ENCODE data around the gene NSD1. TPM values are rescaled to one million over a fixed set of nuclear protein-coding genes. Genes with fewer than 3 reads are reported as not detected.

The NSD1 gene
- total and polyA plus RNA-seq, 9 of the 15 experiments (the other 6 are each of a cell fraction or from before 2014, with no cell fraction given) = 3.8 to 51.0 (median 24.7) TPM

DNA sequence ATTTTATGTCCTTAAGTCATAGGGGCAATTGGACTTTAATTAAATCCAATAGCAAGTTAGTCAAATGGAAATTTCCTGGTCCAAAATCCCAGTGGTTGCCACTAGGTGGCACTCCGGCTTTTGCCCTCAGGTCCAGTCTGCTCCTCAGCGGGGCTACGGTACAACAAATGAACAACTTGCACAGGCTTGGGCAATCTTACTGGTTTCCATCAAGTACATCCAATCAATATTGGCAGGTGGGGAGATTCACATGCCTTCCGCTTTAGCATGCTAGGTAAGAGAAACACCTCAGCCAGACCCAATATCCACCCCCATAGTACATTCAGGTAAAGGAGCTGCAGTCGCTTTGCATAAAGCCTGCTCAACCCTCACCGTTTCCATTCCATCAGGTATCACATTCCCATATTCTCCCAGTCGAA is 184.4 kb downstream of the NSD1 start (continued):
- TF ChIP-seq, protein P1, sequence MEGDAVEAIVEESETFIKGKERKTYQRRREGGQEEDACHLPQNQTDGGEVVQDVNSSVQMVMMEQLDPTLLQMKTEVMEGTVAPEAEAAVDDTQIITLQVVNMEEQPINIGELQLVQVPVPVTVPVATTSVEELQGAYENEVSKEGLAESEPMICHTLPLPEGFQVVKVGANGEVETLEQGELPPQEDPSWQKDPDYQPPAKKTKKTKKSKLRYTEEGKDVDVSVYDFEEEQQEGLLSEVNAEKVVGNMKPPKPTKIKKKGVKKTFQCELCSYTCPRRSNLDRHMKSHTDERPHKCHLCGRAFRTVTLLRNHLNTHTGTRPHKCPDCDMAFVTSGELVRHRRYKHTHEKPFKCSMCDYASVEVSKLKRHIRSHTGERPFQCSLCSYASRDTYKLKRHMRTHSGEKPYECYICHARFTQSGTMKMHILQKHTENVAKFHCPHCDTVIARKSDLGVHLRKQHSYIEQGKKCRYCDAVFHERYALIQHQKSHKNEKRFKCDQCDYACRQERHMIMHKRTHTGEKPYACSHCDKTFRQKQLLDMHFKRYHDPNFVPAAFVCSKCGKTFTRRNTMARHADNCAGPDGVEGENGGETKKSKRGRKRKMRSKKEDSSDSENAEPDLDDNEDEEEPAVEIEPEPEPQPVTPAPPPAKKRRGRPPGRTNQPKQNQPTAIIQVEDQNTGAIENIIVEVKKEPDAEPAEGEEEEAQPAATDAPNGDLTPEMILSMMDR (IDR thresholded peaks at IDR 0.05 in 2 of 3, conservative IDR thresholded peaks at IDR 0.05 in 1 of 3; ENCODE audit: insufficient read depth in 2 of 3, low read depth in 1 of 3, low read length in 3 of 3) = peak; percentile 87 to 98 (median 94)
- TF ChIP-seq ILK (tag; IDR thresholded peaks at IDR 0.05; ENCODE audit: borderline replicate concordance, low read depth) = no peak

DNA sequence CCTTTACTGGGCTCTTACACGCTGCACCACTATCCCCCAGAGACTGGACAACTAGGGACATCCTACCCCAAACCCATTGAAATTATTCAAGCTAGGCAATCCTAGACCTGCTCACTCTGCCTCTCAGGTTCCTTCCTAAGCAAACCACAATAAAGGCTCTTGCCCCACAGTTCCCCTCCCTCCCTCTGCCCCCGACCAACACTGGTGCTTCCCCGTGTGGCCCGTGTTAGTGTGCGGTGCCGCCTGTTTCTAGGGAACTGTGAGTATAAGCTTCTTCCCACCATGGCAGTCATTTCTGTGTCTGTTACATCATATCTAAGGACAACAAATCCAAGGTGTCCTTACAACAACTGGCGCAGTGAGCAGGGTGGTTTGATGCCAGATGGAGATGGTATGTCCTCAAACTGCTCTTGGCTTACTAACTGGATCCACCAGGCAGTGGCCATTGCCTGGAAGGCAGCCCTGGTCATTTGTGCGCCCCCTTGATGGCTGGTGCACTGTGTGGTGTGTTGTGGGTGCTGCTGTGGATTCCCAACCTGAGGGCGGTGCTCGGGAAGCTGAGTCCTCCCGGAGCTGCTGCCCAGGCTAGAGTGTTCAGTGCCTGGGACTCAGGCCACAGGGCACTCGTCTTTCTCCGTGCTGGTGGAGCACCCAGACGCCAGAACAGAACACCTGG is 186.5 kb downstream of the NSD1 start:
- 94% methylated on average over 12 of the region's 14 CpGs for WGBS (ENCODE audit: insufficient coverage, low coverage, missing lambda C conversion rate)
- Histone ChIP-seq H3K27ac (ENCODE audit: extremely low read depth, low read depth, low read length) (no peak overlapping the region), H3K9me3 (replicated peaks; ENCODE audit: control insufficient read depth, insufficient read depth, low read depth, low read length) (no peaks in the 10 kb centered on the region), H3K36me3 (ENCODE audit: control insufficient read depth, insufficient read depth, low read length) (peaks cover 10% of the 10 kb centered on the region; the same call in 2 of the 3 replicates), H3K79me2 (ENCODE audit: control insufficient read depth, insufficient read depth, low read length) (no peaks in the 10 kb centered on the region), H2AFZ (ENCODE audit: low read depth, low read length) (no peak overlapping the region), H4K20me1 (replicated peaks; ENCODE audit: control insufficient read depth, insufficient read depth, low read length) (no peaks in the 10 kb centered on the region), H3K9me1 (ENCODE audit: control insufficient read depth, insufficient read depth, low read length) (no peaks in the 10 kb centered on the region), H3K9ac (ENCODE audit: insufficient read depth in 1 of 2, low read depth in 2 of 2, low read length in 2 of 2) (no peak overlapping the region), H3K27me3 (ENCODE audit: control insufficient read depth in 2 of 2, insufficient read depth in 2 of 2, low read length in 2 of 2) (no peaks in the 10 kb centered on the region), H3K4me3 (no peak overlapping the region), H3K4me2 (ENCODE audit: insufficient read depth, low read length) (no peak overlapping the region), H3K4me1 (replicated peaks in 1 of 2; ENCODE audit: control insufficient read depth in 2 of 2, insufficient read depth in 2 of 2, low read length in 2 of 2) (peaks cover 2 to 15% of the 10 kb centered on the region in 2 experiments; a peak in 3 of 5 replicates)
- DNase-seq (ENCODE audit: extremely low read depth in 1 of 4, low spot score in 3 of 4) = no peak
- BruUV-seq (replicated peaks) = no TSS peak
- no peak for ATAC-seq
- in situ Hi-C loops (cut with MboI) = no loop called here
- CTCF ChIA-PET (ENCODE audit: low intra/inter-chr PET ratio) = no interaction called here
- POLR2A ChIA-PET = no interaction called here
- no peak for FAIRE-seq
- intact Hi-C loops (cut with micrococcal nuclease) = loop anchor here (5.0 kb wide), 1 partner anchor 177 kb away; the partner anchor contains the start of gene PDLIM7
- no peak for TF ChIP-seq PRPF4 (IDR thresholded peaks at IDR 0.05; ENCODE audit: insufficient read depth, low read depth, low read length, poor library complexity, severe bottlenecking)
- TF ChIP-seq, protein P2, sequence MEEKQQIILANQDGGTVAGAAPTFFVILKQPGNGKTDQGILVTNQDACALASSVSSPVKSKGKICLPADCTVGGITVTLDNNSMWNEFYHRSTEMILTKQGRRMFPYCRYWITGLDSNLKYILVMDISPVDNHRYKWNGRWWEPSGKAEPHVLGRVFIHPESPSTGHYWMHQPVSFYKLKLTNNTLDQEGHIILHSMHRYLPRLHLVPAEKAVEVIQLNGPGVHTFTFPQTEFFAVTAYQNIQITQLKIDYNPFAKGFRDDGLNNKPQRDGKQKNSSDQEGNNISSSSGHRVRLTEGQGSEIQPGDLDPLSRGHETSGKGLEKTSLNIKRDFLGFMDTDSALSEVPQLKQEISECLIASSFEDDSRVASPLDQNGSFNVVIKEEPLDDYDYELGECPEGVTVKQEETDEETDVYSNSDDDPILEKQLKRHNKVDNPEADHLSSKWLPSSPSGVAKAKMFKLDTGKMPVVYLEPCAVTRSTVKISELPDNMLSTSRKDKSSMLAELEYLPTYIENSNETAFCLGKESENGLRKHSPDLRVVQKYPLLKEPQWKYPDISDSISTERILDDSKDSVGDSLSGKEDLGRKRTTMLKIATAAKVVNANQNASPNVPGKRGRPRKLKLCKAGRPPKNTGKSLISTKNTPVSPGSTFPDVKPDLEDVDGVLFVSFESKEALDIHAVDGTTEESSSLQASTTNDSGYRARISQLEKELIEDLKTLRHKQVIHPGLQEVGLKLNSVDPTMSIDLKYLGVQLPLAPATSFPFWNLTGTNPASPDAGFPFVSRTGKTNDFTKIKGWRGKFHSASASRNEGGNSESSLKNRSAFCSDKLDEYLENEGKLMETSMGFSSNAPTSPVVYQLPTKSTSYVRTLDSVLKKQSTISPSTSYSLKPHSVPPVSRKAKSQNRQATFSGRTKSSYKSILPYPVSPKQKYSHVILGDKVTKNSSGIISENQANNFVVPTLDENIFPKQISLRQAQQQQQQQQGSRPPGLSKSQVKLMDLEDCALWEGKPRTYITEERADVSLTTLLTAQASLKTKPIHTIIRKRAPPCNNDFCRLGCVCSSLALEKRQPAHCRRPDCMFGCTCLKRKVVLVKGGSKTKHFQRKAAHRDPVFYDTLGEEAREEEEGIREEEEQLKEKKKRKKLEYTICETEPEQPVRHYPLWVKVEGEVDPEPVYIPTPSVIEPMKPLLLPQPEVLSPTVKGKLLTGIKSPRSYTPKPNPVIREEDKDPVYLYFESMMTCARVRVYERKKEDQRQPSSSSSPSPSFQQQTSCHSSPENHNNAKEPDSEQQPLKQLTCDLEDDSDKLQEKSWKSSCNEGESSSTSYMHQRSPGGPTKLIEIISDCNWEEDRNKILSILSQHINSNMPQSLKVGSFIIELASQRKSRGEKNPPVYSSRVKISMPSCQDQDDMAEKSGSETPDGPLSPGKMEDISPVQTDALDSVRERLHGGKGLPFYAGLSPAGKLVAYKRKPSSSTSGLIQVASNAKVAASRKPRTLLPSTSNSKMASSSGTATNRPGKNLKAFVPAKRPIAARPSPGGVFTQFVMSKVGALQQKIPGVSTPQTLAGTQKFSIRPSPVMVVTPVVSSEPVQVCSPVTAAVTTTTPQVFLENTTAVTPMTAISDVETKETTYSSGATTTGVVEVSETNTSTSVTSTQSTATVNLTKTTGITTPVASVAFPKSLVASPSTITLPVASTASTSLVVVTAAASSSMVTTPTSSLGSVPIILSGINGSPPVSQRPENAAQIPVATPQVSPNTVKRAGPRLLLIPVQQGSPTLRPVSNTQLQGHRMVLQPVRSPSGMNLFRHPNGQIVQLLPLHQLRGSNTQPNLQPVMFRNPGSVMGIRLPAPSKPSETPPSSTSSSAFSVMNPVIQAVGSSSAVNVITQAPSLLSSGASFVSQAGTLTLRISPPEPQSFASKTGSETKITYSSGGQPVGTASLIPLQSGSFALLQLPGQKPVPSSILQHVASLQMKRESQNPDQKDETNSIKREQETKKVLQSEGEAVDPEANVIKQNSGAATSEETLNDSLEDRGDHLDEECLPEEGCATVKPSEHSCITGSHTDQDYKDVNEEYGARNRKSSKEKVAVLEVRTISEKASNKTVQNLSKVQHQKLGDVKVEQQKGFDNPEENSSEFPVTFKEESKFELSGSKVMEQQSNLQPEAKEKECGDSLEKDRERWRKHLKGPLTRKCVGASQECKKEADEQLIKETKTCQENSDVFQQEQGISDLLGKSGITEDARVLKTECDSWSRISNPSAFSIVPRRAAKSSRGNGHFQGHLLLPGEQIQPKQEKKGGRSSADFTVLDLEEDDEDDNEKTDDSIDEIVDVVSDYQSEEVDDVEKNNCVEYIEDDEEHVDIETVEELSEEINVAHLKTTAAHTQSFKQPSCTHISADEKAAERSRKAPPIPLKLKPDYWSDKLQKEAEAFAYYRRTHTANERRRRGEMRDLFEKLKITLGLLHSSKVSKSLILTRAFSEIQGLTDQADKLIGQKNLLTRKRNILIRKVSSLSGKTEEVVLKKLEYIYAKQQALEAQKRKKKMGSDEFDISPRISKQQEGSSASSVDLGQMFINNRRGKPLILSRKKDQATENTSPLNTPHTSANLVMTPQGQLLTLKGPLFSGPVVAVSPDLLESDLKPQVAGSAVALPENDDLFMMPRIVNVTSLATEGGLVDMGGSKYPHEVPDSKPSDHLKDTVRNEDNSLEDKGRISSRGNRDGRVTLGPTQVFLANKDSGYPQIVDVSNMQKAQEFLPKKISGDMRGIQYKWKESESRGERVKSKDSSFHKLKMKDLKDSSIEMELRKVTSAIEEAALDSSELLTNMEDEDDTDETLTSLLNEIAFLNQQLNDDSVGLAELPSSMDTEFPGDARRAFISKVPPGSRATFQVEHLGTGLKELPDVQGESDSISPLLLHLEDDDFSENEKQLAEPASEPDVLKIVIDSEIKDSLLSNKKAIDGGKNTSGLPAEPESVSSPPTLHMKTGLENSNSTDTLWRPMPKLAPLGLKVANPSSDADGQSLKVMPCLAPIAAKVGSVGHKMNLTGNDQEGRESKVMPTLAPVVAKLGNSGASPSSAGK (IDR thresholded peaks at IDR 0.05) = no peak
- TF ChIP-seq HMG20A (CRISPR knock-in tag; conservative IDR thresholded peaks at IDR 0.05) = no peak
- TF ChIP-seq SIRT6 (IDR thresholded peaks at IDR 0.05; ENCODE audit: low read depth, low read length) = no peak

Measured in K562 (cell line).